Astrocyte of the hippocampus (primary cell): Measurements from ENCODE around the gene PTPRJ.
A peak's percentile ranks its signal among the peaks of the same experiment; 100 is the strongest.
"Not testable (repeated sequence)": the region's sequence is repeated elsewhere in the genome, so short reads cannot be mapped to it uniquely, and the experiment has no call there.

ENCODE experiments used
- DNase-seq: peaks from one replicate; pipeline ENCODE4 v3.0.0; 2011; ENCODE audit warnings: low read depth, low spot score

PTPRJ gene

DNA sequence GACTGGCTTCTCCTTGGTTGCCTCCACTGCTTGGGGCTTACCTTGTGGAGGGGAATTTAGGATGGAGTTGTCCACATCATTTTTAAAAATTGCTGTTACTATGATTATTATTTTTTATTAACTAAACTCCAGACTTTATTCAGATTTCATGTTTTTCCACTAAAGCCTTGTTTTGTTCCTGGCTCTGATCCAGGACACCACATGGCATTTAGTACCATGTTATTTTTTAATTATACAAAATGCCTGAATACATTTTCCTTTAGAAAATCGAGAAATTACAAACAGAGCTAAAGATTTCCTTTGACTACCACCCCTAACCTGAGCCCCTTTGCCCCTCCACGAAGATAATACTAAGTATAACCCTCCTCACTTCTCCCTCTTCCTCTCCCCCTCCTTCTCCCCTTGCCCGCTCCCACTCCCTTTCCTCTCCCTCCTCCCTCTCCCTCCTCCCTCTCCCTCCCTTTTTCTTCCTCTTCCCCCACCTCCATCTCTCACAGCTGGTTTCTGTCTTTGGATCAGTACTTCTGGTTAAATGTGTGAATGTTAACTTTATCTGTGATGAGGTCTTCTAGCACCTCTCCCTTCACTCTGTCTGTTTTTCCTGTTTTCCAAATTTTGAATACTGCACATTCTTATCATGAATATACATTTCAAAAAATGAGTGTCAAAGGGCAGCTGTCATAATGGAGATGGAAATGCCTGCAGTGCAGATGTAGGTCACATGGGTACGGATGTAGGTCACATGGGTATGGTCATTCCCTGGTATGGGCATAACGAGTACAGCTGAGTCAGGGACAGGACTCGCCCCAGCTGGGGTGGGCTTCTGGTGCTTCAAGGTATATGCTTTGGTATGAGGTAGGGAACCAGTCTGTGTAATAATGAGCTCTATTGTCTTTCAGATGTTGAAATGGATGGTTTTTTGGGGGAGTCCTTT lies 181.9 kb downstream of the PTPRJ start:
- DNase-seq, result no peak

DNA sequence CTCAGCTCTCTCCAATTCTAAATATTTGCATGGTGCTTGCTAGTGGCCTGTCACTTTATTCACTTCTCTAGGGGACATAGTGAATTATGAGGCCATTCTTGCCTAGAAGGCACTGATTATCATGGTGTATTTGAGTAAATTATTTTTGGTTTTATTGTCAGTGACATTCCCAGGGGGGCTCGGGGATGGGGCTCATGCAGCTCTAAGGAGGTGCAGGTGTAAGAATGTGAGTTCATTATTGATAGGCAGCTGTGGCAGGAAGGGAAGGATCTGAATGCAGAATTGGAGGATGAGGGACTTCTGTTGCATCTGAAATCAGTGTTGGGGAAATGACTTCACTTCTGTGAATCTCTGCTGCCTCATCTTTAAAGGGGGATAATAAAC lies 182.5 kb downstream of the PTPRJ start:
- DNase-seq, result no peak

DNA sequence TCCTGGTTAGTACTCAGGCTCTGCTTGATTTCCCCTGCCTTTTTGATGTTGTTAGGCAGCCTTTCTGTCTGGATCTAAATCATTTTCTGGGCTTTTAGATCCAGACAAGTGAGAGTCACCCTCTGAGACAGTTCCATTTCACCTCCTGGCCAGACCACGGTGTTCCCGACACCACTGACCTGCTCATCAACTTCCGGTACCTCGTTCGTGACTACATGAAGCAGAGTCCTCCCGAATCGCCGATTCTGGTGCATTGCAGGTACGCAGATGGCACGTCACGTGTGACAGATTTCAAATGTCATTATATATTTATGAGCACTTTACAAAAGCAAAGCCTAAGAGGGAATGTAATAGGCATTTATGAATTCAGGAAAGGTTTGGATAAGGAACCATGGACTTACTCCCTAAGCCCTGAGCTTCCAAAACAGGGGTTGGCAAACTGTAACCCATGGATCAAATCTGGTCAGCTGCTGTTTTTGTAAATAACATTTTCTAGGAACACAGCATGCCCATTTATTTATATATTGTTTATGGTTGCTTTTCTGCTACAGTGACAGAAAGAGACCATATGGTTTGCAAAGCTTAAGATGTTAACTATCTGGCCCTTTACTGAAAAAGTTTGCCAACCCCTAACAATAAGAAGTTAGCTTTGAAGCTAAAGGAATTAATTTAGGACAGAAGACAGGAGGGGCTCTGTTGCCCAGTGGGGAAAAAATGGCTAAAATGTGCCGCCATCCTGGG lies 183.2 kb downstream of the PTPRJ start:
- DNase-seq, result no peak

DNA sequence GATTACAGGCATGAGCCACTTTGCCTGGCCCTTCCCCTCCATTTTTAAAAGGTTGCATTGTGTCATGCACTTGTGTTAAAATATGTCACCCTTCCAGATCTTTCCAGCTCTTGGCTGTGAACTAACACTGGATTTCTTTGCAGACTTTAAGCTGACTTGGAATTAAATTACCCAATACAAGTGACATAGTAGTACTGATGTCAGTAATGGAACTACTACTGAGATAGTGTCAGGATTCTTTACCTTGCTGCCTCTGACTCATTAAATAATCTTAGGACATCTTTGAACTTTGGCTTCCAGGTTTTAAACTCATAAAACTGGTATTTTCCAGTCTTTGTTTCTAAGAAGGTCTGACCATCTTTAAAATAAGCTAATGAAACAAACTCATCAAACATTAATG lies 184.5 kb downstream of the PTPRJ start:
- DNase-seq, result no peak

DNA sequence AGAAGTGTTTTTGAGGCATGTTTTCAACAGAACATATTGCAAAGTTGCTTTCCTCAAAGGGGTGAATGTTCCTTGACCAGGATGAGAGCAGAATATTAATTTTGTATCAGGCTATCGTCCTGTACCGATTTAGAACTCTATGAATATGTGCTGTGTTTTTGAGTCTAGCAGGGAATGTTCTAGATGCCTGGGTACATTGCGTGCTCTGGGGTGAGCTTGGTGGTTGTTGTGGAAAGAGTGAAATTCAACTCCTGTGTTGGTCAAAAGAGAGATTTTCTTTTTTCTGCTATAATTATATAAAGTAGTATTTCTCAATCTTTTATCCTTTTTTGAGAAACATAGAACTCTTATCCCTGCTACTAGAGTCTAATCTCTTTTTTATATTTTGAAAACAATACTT lies 185.1 kb downstream of the PTPRJ start:
- no peak for DNase-seq

DNA sequence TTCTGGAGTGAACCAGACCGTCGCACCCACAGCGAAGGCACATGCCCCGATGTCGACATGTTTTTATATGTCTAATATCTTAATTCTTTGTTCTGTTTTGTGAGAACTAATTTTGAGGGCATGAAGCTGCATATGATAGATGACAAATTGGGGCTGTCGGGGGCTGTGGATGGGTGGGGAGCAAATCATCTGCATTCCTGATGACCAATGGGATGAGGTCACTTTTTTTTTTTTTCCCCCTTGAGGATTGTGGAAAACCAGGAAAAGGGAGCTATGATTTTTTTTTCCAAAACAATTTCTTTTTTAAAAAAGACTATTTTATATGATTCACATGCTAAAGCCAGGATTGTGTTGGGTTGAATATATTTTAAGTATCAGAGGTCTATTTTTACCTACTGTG lies 187.0 kb downstream of the PTPRJ start:
- DNase-seq, result no peak

DNA sequence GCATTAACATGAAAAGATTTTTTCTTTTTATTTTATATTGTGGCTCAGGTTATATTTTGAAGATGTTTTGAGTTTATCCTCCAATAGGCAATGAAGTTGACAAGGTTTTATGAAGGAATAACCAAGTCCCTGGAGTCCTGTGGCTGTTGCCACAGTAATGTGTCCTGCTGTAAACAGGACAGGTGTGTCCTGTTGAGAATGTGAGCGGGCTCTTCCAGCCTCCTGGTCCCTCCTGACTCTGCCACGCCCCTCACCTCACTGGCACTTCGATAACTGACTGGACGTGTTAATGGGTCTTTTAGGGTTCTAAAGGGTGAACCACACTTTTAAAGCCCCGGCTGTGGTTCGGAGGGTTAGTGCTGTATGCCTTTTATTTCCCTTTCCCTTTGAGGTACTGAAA lies 188.5 kb downstream of the PTPRJ start:
- DNase-seq, result no peak

DNA sequence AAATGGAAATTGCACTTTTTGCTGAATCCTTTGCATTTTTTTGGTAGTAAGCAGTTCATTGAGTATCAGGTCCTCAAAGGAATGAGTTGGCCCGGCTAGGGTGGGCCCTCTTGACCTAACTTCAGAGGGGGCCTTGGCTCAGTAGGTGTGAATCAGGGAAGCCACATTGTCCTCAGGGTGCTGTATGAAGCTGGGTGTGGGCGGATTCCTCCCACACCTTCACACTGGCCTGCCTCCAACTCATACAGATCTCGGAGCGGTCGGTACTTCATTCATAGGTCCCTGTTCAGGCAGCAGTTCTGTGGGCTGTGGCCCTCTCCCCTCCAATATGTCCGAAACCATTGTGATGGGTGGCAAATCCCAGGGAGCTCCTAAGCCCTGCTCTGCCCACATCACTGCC lies 188.9 kb downstream of the PTPRJ start:
- no peak for DNase-seq

DNA sequence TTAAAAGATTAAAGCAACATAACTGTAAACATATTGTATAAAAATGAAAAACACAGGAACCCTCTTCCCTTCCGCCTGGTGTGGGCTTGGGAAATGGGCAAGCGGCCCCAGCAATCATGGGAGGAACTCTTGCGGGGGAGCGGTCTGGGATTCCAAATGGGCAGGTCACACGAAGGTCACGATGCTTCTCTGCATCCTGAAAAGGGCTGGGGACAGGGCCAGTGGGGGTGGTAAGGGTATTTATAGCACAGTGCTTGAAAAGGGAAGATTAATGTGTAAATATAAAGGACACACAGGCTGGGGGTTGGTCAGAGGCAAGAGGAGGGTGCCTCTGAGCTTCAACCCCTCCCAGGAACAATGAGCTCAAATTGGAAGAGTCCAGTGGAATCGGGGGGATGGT lies 189.4 kb downstream of the PTPRJ start:
- DNase-seq, result no peak

DNA sequence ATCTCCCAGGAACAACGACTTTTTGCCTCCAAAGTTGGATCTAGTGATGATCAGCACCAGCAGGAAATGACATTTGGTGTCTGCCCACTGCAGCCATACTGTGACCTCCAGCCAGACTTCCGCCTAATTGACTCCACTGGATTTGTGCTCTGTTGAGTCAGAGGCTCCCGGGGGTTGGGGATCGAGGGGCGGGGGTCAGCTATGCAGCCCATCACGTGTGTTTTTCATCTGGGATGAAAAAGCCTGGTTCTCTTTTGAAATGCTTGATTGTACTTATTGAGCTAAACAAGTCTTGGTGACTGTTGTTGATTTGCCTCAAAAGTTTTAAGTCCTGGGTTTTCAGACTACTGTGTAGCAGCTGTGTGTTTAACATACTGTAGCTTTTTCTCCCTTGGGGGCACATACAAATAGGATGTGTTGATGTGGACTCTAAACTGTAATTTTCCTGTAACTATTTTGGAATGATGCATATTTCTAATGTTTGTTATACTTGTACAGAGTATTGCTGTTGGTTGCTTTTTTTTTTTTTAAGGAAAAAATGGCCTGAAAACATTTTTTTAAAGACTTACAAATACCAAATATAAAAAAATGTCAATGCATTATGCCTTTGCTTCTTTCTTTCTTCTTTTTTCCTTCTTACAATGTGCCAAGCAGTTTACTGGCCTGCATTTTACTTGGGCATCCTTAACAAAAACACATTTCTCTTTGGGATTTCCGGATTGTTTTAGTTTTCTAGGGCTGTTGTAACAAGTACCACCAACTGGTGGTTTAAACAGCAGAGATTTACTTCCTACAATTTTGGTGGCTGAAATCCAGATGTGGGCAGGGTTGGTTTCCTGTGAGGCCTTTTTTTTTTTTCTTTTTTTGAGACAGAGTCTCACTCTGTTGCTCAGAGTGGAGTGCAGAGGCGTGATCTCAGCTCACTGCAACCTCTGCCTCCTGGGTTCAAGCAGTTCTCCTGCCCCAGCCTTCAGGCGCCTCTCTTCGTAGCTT lies 190.2 kb downstream of the PTPRJ start:
- peak; percentile 15 for DNase-seq

DNA sequence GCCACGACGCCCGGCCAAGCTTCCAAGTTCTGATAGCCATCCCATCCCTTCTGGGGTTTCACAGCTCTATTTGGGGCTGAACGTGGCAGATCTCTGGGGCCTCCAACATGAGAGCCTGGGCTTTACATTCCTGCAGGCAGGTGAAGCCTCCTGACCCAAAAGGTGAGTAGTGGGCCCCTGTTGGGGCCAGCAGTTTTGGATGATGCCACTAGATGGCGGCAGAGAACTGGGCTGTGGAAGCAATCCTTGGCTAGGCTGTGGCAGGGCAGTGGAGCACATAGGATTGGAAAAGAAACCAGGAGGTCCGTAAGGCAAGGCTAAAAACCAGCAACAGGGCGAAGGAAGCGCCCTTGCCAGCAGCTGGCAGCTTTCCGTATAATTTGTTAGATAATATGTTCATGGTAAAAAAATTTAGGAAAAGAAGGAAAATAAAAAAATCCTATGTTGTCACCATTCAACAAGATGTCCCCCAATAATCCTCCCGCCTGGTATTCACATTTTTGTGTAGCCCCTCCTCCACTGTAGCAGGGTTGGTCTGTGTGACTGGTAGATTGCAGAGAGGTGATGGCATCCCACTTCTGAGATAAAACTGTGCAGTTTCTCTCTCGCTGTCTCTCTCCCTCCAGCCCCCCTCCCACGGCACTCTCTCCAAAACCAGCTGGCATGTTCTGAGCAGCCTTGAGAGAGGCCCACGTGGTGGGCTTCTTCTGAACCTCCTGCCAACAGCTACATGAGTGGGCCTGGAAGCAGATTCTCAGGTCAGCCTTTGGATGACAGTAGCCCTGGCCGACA lies 192.7 kb downstream of the PTPRJ start:
- DNase-seq, result peak; percentile 68

DNA sequence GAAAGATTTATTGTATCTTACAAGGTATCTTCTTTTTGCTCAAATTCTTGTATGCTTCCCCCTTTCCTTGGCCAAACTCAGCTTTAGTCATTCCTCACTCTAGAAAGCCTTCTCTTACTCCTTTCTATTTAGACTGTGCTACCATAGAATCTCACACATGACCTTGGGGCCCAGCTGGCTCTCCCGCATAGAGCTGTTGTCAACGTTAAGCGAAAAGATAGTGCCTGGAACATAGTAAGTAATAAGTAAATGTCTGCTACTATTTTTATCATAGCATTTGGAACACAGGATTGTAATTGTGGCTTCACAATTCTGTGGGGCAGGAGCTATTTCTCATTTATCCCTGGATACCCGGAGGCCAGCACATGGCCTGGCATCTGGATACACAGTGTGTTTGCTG lies 197.3 kb downstream of the PTPRJ start:
- DNase-seq, result no peak

DNA sequence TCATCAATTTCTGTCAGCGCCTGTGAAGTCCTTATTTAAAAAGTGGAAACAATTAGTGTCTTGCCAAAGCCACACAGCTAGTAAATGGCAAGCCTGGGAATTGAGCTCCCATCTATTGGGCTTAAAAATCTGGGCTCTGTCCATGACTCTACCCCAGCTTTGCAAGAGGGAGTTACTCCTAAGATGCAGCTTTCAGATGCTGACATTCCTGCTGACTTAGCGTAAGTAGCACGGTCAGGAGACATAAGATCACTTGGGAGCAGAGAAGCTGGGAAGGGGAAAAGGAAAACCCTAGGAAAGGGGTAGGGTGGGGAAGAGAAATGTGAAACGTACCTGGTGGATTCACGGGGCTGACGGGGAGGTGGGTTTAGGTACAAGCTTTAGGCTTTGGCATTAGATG lies 200.3 kb downstream of the PTPRJ start:
- DNase-seq, result no peak

DNA sequence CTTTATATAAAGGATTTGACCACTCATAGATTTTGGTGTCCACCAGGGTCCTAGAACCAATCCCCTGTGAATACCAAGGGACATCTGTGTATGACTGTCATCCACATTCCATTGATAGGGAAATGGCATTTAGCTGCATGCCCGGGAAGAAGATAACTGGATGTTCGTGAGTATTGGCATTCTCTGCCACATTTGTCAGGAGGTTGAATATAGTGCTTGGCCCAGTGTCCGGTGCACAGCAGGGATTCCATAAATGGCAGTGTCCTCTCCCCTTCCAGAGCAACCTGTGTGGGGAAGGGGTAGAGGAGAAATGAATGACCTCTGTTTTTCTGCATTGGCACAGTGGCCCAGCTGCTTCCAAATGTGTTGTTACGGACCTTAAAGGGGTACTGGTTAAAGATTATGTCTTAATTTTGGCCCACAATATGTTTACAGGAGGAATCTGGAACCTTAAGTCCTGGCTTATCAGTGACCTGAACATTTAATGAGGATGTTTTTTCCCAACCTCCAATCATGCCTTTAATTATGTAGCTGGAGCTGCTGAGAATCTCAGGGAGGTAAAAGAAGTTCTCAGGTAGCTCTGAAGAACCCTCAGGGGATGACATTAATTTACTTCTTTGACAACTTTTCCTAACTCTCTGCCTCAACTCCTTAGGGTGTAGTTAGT lies 202.6 kb downstream of the PTPRJ start:
- no peak for DNase-seq

DNA sequence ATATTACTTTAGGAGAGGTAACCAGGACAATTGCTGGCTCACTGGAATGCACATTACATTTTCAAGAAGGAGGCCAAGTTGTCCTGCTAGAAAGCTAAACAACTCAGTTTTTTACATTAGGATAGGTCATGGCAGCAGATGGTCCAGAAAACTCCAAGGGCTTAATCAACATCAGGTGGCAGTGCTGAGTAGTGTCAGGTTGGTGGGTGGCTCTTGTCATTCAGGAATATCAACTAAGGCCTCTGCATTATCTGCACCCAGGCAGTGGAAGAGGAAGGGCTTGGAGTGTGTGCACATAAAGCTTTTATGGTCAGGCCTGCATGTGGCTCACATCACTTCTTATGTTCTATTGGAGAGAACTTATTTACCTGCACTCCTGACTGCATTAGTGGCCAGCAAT lies 204.1 kb downstream of the PTPRJ start:
- no peak for DNase-seq

DNA sequence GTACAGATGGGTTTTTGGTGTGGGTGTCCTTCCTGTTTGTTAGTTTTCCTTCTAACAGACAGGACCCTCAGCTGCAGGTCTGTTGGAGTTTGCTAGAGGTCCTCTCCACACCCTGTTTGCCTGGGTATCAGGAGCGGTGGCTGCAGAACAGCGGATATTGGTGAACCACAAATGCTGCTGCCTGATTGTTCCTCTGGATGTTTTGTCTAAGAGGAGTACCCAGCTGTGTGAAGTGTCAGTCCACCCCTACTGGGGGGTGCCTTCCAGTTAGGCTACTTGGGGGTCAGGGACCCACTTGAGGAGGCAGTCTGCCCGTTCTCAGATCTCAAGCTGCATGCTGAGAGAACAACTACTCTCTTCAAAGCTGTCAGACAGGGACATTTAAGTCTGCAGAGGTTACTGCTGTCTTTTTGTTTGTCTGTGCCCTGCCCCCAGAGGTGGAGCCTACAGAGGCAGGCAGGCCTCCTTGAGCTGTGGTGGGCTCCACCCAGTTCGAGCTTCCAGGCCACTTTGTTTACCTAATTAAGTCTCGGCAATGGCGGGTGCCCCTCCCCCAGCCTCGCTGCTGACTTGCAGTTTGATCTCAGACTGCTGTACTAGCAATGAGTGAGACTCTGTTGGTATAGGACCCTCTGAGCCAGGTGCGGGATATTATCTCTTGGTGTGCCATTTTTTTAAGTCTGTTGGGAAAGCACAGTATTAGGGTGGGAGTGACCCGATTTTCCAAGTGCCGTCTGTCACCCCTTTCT lies 210.7 kb downstream of the PTPRJ start:
- DNase-seq, result not testable (repeated sequence)

DNA sequence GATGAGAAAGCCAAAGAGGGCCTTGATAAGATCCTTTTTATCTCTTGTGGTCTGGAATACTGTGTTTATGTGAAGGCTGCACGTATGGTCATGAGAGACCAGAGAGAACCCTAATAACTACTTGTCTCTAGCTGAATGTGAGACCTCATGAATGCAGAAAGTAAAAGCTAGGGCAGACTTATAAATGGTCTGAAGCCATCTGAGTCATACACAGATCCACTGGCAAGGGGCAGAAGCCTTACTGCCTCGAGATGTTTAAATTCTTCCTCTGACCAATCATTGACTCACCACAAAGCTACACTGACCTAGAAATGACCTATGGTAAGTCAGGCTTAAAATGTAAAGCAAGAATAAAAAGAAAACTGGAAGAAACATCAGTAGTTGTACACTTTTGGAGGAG lies 213.5 kb downstream of the PTPRJ start:
- DNase-seq, result no peak

DNA sequence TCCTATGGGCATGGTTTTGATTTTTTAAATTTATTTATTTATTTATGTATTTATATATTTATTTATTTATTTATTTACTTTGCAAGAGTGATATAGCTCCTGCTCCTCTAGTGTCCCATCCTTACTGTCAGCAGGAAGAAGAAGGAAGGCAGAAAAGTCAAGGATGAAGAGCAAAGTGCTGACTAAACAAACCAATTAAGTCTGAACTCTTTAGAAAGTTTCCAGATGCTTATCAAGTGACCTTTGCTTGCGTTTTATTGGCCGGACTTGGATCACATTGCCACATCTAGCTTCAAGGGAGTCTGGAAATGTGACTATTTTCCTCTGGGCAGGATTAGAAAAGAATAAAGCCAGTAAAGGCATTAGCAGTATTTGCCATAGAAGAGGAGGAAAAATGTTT lies 227.5 kb downstream of the PTPRJ start:
- no peak for DNase-seq

DNA sequence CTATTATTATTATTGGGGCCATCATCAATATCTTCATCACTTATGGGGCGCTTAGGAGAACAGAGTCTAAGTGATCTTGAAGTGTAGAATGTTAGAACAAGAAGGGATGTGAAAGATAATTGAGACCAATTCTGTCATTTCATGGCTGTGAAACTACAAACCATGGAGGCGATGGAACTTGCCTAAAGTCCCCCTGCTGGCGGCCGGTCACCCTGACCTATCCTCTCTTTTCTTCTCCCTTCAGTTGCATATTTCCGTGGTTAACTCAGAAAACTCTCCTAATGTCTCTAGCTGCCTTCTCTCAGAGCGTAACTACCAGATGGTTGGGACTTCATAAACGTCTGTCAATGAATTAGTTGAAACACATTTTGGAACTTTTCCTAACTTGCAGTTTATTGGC lies 229.7 kb downstream of the PTPRJ start:
- DNase-seq, result peak; percentile 0

DNA sequence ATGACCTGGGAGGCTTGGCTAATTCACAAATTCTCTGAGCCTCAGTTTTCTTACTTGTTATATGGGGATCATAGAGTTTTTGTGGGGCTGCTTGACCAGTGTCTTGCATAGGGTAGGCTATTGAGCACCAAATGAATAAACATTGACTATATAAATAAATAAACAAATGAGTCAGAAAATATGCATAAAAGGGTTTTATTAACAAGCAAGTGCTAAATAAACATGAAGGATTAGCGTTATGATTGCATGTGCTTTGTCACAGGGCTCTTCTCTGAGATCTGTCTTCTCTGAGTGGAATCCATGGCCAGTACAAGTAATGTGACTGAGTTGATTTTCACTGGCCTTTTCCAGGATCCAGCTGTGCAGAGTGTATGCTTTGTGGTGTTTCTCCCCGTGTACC lies 236.2 kb downstream of the PTPRJ start, which contains the start of gene OR4B1:
Gene OR4B1, plus strand, starts transcription at position 301 of the 400 bp plus-strand sequence. Its CDS starts 0 bp downstream, at position 301.
- DNase-seq, result no peak
